K562 (cell line): ENCODE results near the gene CARD11.

Experiments used
- GTF2A2 ChIP-seq: IDR thresholded peaks from 2 replicates; pipeline ENCODE4 v1.6.1; 2016; ENCODE audit warnings: mild to moderate bottlenecking, missing genetic modification characterization, missing compliant biosample characterization
- MYBL2 ChIP-seq, 2 experiments: fragments of 450-650 bp in 1 of 2; sonication (generic) in 1 of 2; formaldehyde crosslinking in 1 of 2; IDR thresholded peaks; 2 replicates each; pipeline versions ENCODE4 v1.6.1 to v1.8.1; 2017 to 2022; ENCODE audit warnings: borderline replicate concordance in 1 of 2, inconsistent platforms in 1 of 2, low read depth in 1 of 2, mild to moderate bottlenecking in 1 of 2, missing genetic modification reagents in 1 of 2, moderate library complexity in 1 of 2
- NFRKB ChIP-seq: fragments of 450-650 bp; IDR thresholded peaks from 2 replicates; pipeline ENCODE4 v1.6.1; 2016; ENCODE audit warnings: low read depth
- POLR2A ChIP-seq: fragments of 450-650 bp; conservative IDR thresholded peaks from 2 replicates; pipeline ENCODE4 v1.6.1; 2016
- POLR2AphosphoS5 ChIP-seq: IDR thresholded peaks from 2 replicates; pipeline ENCODE4 v1.6.1; 2011; ENCODE audit warnings: mild to moderate bottlenecking, low read depth, low read length, moderate library complexity; ENCODE audit not compliant: control insufficient read depth, insufficient read depth
- SIN3B ChIP-seq: fragments of 450-650 bp; IDR thresholded peaks from 2 replicates; pipeline ENCODE4 v1.6.1; 2017; ENCODE audit warnings: low read depth, mild to moderate bottlenecking, moderate library complexity
- SP1 ChIP-seq: sonication (generic); formaldehyde crosslinking; IDR thresholded peaks from 2 replicates; pipeline ENCODE4 v1.8.1; 2022; ENCODE audit warnings: mild to moderate bottlenecking, missing genetic modification reagents
- TF ChIP-seq, protein P1 (sequence below), 3 experiments: IDR thresholded peaks in 2 of 3; conservative IDR thresholded peaks in 1 of 3; 2 replicates each; pipeline ENCODE4 v1.5.1; 2011 to 2012; ENCODE audit warnings: low read length in 3 of 3, mild to moderate bottlenecking in 3 of 3, control low read depth in 2 of 3, improper control_type of control experiment in 1 of 3, inconsistent platforms in 1 of 3, low read depth in 1 of 3, mixed read lengths in 1 of 3, moderate library complexity in 1 of 3; ENCODE audit not compliant: insufficient read depth in 2 of 3
- TF ChIP-seq, protein P2 (sequence below), 2 experiments: IDR thresholded peaks; 2 replicates each; pipeline ENCODE4 v1.6.1; 2012; ENCODE audit warnings: improper control_type of control experiment in 2 of 2, low read depth in 2 of 2, low read length in 2 of 2, borderline replicate concordance in 1 of 2

DNA sequence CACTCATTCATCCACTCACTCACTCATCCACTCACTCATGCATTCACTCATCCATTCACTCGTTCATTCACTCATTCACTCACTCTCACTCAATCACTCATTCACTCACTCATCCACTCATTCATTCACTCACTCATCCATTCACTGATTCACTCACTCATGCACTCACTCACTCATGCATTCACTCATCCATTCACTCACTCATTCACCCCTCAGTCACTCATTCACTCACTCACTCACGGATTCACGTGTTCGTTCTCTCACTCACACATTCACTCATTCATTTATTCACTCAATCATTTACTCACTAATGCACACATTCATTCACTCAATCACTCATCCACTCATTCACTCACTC lies 73.4 kb downstream of the CARD11 start:
- no peak for TF ChIP-seq POLR2A
- TF ChIP-seq, protein P1, sequence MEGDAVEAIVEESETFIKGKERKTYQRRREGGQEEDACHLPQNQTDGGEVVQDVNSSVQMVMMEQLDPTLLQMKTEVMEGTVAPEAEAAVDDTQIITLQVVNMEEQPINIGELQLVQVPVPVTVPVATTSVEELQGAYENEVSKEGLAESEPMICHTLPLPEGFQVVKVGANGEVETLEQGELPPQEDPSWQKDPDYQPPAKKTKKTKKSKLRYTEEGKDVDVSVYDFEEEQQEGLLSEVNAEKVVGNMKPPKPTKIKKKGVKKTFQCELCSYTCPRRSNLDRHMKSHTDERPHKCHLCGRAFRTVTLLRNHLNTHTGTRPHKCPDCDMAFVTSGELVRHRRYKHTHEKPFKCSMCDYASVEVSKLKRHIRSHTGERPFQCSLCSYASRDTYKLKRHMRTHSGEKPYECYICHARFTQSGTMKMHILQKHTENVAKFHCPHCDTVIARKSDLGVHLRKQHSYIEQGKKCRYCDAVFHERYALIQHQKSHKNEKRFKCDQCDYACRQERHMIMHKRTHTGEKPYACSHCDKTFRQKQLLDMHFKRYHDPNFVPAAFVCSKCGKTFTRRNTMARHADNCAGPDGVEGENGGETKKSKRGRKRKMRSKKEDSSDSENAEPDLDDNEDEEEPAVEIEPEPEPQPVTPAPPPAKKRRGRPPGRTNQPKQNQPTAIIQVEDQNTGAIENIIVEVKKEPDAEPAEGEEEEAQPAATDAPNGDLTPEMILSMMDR (IDR thresholded peaks at IDR 0.05 in 2 of 3, conservative IDR thresholded peaks at IDR 0.05 in 1 of 3; ENCODE audit: insufficient read depth in 2 of 3, low read depth in 1 of 3, low read length in 3 of 3), result no peak
- TF ChIP-seq SP1, result no peak
- no peak for TF ChIP-seq SIN3B
- TF ChIP-seq POLR2AphosphoS5, result no peak
- no peak for TF ChIP-seq NFRKB
- TF ChIP-seq GTF2A2 (tag), result no peak
- TF ChIP-seq, protein P2, sequence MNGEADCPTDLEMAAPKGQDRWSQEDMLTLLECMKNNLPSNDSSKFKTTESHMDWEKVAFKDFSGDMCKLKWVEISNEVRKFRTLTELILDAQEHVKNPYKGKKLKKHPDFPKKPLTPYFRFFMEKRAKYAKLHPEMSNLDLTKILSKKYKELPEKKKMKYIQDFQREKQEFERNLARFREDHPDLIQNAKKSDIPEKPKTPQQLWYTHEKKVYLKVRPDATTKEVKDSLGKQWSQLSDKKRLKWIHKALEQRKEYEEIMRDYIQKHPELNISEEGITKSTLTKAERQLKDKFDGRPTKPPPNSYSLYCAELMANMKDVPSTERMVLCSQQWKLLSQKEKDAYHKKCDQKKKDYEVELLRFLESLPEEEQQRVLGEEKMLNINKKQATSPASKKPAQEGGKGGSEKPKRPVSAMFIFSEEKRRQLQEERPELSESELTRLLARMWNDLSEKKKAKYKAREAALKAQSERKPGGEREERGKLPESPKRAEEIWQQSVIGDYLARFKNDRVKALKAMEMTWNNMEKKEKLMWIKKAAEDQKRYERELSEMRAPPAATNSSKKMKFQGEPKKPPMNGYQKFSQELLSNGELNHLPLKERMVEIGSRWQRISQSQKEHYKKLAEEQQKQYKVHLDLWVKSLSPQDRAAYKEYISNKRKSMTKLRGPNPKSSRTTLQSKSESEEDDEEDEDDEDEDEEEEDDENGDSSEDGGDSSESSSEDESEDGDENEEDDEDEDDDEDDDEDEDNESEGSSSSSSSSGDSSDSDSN (IDR thresholded peaks at IDR 0.05; ENCODE audit: borderline replicate concordance in 1 of 2, low read depth in 2 of 2, low read length in 2 of 2), result no peak
- no peak for TF ChIP-seq MYBL2 (IDR thresholded peaks at IDR 0.05; ENCODE audit: low read depth)
- no peak for TF ChIP-seq MYBL2 (CRISPR knock-in tag; IDR thresholded peaks at IDR 0.05; ENCODE audit: borderline replicate concordance)
